GM12875 (cell line): ENCODE data around the gene EIF1B.

Experiments used
- H3K4me3 ChIP-seq: one replicate; pipeline ENCODE4 v1.5.1; 2011; ENCODE audit warnings: low read depth, low read length, control low read depth
- TF ChIP-seq, protein P1 (sequence below): IDR thresholded peaks from 2 replicates; pipeline ENCODE4 v1.5.1; 2011; ENCODE audit warnings: low read depth, mild to moderate bottlenecking, control low read depth, inconsistent platforms, low read length, moderate library complexity, borderline replicate concordance; ENCODE audit not compliant: insufficient read depth

EIF1B gene

DNA sequence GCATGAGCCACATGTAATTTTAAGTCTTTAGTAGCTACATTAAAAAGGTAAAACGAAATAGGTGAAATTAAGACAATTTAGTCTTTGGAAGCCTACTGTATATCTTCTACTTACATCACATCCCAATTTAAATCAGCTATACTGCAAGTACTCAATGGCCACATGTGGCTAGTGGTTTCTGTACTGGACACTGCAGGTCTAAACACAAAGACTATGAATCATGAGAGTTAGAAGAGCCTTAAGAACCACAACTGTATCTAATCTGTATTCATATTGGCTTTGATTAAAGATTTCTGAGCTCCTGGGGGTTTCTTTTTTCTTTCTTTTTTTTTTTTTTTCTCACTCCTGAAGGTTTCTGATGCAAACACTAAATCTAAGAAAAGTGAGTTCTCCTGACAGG is 2.3 kb upstream of the EIF1B start:
- no peak overlapping the region for H3K4me3 ChIP-seq
- TF ChIP-seq, protein P1, sequence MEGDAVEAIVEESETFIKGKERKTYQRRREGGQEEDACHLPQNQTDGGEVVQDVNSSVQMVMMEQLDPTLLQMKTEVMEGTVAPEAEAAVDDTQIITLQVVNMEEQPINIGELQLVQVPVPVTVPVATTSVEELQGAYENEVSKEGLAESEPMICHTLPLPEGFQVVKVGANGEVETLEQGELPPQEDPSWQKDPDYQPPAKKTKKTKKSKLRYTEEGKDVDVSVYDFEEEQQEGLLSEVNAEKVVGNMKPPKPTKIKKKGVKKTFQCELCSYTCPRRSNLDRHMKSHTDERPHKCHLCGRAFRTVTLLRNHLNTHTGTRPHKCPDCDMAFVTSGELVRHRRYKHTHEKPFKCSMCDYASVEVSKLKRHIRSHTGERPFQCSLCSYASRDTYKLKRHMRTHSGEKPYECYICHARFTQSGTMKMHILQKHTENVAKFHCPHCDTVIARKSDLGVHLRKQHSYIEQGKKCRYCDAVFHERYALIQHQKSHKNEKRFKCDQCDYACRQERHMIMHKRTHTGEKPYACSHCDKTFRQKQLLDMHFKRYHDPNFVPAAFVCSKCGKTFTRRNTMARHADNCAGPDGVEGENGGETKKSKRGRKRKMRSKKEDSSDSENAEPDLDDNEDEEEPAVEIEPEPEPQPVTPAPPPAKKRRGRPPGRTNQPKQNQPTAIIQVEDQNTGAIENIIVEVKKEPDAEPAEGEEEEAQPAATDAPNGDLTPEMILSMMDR, result no peak

DNA sequence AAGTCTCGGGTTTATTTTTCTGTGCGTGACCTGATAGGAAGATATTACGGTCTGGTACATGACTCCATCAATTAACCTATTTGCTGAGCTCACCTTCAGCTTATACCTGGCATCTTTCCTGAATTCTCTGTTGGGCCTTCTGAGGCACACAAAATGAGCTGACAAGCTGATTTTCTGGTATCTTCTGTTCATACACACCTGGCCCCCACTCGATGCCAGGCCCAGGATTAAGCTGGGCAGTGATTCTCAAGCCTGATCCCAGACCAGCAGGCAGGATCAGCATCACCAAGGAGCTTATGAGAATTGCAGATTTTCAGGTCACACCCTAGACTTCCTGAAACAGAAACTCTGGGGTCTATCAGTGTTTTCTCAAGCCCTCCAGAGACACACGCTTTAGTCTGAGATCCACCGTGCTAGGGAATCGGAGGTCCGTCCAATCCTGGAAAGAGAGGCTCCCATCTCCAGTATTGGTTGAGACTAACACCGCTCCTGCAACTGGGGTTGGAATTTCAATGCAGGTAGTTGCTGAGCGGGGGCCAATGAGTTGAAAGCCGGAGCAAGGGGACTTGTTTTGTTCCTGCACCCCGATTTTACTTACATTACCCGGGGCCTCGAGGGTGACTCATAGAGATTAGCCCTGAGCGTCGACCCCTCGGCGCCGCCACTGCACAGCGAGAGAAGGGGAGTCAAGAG is 636 bp upstream of the EIF1B start:
- TF ChIP-seq, protein P1, result no peak
- H3K4me3 ChIP-seq, result peak overlapping the region; percentile 45

DNA sequence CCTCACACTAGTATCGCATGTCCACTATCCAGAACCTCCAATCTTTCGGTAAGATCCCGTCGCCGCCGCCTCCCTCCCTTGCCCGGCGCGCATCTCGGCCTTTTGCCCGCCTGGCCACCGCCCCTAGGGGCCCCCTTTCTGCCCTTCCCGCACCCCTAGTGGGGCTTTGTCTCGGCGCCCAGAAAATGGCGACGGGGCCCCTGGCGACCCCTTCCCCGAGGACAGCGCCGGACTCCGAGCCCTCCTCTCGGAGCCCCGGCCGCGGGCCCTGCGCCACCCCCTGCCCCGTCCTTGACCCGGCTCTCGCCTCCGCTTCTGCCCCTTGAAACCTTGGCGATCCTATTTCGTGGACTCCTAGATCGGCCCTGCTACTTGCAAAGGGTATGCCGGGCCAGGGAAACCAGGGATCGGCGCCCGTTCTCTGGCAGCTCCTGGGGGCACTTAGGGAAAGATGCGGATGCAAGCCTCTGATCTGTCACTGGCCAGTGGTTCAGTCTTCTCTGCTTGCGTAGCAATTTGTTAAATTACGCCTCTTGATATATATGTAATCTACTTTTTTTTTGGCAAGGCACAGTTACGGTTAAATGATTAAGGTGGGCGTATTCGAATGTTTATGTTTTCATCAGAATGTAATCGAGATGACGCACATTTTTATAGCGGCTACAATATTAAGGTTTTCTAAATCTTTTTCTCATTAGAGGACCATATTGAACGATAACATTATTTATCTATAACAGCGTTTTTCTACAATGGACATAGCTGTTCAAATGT is 603 bp downstream of the EIF1B start:
- TF ChIP-seq, protein P1, result no peak
- peak overlapping the region; percentile 86 for H3K4me3 ChIP-seq

DNA sequence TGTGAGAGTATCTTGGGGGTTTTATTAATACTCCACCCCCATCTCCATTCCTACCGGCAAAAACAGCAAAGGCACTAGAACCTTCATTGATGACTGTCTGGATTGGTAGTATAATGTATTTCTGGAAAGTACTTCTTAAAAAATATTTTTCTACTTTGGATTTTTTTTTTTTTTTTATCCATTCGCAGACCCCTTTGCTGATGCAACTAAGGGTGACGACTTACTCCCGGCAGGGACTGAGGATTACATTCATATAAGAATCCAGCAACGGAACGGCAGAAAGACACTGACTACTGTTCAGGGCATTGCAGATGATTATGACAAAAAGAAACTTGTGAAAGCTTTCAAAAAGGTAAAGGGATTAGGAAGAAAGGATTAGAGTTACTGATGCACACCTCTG is 1.2 kb downstream of the EIF1B start:
- TF ChIP-seq, protein P1, result no peak
- peak overlapping the region; percentile 86 for H3K4me3 ChIP-seq

DNA sequence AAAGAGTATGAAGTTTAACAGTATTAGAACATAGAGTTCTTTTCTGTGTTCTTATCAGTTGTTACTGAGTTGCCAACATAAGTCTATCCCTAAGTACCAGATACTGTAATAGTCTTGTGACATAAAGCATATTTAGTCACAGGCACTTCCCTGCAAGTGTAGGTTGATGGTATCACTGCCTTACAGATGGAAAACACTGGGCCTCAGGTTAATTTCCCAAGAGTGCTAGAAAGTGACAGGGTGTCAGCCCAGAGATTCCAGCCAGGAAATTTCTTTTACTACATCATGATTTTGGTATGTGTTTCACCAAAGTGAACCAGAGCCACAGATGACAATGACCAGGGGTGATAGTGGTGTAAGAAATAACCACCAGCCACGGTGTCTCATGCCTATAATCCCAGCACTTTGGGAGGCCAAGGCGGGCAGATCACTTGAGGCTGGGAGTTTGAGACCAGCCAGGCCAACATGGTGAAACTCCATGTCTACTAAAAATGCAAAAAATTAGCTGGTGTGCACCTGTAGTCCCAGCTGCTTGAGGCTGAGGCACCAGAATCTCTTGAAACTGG is 3.2 kb downstream of the EIF1B start:
- H3K4me3 ChIP-seq, result no peak overlapping the region
- TF ChIP-seq, protein P1, result no peak

DNA sequence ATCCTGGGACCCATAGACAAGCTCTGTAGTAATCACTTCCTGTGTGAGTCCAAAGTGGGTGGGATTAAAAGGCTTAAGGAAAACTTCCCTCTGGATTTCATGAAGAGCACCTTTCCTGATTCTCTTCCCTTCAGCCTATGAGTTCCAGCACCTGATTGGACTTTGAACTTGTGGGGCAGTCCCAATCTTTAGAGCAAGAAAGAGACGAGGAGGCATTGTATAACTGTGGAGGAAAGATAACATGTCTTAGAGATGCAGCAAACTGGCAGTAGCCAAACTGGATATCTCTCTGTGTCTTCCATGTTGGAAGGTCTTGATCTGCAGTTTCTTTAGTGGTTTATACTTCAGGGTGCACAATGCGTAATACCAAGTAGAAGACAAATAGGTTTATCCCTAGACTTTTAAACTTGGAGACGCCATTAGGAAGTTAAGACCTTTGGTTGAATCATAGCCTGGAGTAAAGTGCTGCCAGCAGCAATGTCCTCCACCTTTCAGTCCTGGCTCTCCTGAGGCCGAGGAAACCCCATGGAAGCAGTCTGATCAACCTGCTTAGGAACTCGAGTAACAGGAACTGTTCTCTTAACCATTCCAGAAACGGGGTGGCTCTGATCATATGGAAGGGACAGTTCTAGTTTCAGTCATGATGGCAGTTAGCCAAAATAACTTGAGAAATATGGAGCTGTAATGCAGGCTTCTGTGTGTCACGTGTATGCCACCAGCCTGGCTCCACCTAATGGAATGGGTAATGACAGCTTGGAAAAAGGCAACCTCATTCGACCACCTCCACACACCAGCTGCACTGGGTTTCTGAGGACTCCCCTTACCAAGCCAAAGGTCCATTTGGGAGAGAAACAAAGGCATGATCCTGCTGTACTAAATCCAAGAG is 4.7 kb downstream of the EIF1B start:
- TF ChIP-seq, protein P1, result no peak
- no peak overlapping the region for H3K4me3 ChIP-seq
